HG02588 (cell line): ENCODE measurements around the gene GFOD1.

ENCODE experiments used
- ATAC-seq: cut with Tn5 transposase; IDR thresholded peaks from one replicate; pipeline ENCODE4 v1.9.1; 2021; ENCODE audit warnings: mild to moderate bottlenecking, moderate library complexity; ENCODE audit not compliant: unreplicated experiment

Gene GFOD1

GRCh38 chr6:13360671-13361540 lies 126.5 kb downstream of the GFOD1 start:
- ATAC-seq, result no peak

- ATAC-seq, result no peak
These were observed 128.1 kb downstream of the GFOD1 start for GRCh38 chr6:13359287-13359686.

GRCh38 chr6:13358511-13358910 lies 128.9 kb downstream of the GFOD1 start:
- ATAC-seq, result no peak

- ATAC-seq, result no peak
These were observed 129.8 kb downstream of the GFOD1 start for GRCh38 chr6:13357551-13358075.

GRCh38 chr6:13355999-13356785 lies 131.2 kb downstream of the GFOD1 start:
- ATAC-seq, result peak; percentile 82

- ATAC-seq, result no peak
These were observed 132.1 kb downstream of the GFOD1 start for GRCh38 chr6:13355043-13355945.

GRCh38 chr6:13354331-13355042 lies 132.9 kb downstream of the GFOD1 start:
- no peak for ATAC-seq

GRCh38 chr6:13352165-13352564 lies 135.2 kb downstream of the GFOD1 start:
- no peak for ATAC-seq

GRCh38 chr6:13351271-13351670 lies 136.1 kb downstream of the GFOD1 start:
- no peak for ATAC-seq

GRCh38 chr6:13349811-13350506 lies 137.4 kb downstream of the GFOD1 start:
- no peak for ATAC-seq

- ATAC-seq, result no peak
These were observed 138.9 kb downstream of the GFOD1 start for GRCh38 chr6:13348334-13349113.

GRCh38 chr6:13346245-13346644 lies 141.2 kb downstream of the GFOD1 start:
- ATAC-seq, result no peak

GRCh38 chr6:13342414-13343019 lies 144.9 kb downstream of the GFOD1 start:
- no peak for ATAC-seq

GRCh38 chr6:13339863-13340630 lies 147.4 kb downstream of the GFOD1 start:
- no peak for ATAC-seq

- no peak for ATAC-seq
These were observed 149.4 kb downstream of the GFOD1 start for GRCh38 chr6:13338038-13338437.

GRCh38 chr6:13336553-13336952 lies 150.8 kb downstream of the GFOD1 start:
- no peak for ATAC-seq

- no peak for ATAC-seq
These were observed 152.4 kb downstream of the GFOD1 start for GRCh38 chr6:13334953-13335352.

- no peak for ATAC-seq
These were observed 155.1 kb downstream of the GFOD1 start for GRCh38 chr6:13332349-13332706.
